Sciatic nerve (tissue), 2 donors: ENCODE results near the gene TMED5. TPM values are rescaled to one million over a fixed set of nuclear protein-coding genes. Genes with fewer than 3 reads are reported as not detected.
"Not testable (repeated sequence)": the region's sequence is repeated elsewhere in the genome, so short reads cannot be mapped to it uniquely, and the experiment has no call there.

Experiments
- ATAC-seq: fragments of 200-7000 bp; cut with Tn5 transposase; one replicate; pipeline ENCODE4 v1.9.1; 2020; ENCODE audit warnings: mild to moderate bottlenecking, moderate library complexity
- DNase-seq: peaks from one replicate; pipeline ENCODE4 v3.0.0-alpha.2; 2020; ENCODE audit warnings: low spot score
- intact Hi-C: fragments of 100-400 bp; cut with DNase I; formaldehyde crosslinking; loops from one replicate; pipeline ENCODE4 v1.14.2; 2022
- total RNA-seq: library from RNA; stranded (reverse); fragmentation: NEBNext Ultra II Directional; extraction: Animal tissue kit (Norgen Biotek cat#: 25700); gene quantifications from one replicate; pipeline ENCODE4 v1.2.1, GENCODE V29; 2021
- donor health status: DM: no; HTN: no; CAD: no.
- donor health status: DM: no; HTN: no; CAD: no.

The TMED5 gene
- total RNA-seq, 1 donor from 2014 or later = 40.5 TPM

DNA sequence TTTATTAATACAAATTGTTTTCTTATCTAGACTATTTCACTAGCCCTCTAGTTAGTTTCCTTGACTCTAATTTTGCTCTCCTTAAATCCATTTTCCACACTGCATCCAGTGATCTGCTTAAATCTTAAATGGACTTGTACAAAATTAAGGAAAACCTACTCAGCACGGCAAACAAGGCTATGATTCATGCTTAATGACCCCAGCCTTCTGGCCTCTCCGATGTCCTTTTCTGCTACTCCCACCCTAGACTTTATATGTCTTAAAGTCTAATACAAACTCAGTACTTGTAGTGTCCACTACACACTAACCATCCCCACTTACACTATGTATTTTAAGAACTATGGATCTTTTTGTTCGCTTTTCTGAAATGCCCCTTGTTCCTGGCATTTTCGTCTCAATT, 2.2 kb downstream of the TMED5 start:
- intact Hi-C loops = no loop called here

GRCh38 chr1:93174638-93175037, 5.6 kb downstream of the TMED5 start:
- intact Hi-C loops, DNase-seq, ATAC-seq: not testable (repeated sequence)

More for the DNA sequence above, 2.2 kb downstream of the TMED5 start:
- DNase-seq (no peak), ATAC-seq (no peak)

- intact Hi-C loops = no loop called here
- DNase-seq (no peak), ATAC-seq (no peak)
Measured at GRCh38 chr1:93172778-93173177, 7.4 kb downstream of the TMED5 start.

DNA sequence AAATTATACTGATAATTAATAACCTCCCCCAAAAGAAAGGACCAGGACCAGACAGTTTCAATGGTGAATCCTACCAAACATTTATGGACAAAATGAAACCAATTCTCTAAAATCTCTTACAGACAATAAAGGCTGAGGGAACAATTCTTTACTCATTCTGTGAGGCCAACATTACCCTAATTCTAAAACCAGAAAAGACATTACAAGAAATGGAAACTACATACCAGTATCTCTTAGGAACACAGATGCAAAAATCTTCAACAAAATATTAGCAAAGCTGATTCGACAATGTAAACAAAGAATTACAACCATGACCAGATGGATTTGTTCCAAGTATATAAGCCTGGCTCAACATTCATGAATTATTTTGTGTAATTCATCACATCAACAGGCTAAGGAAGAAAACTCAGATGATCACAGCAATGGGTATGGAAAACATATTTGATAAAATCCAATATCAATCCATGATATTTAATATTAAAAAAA, 8.6 kb downstream of the TMED5 start:
- intact Hi-C loops = no loop called here
- ATAC-seq (no peak), DNase-seq (no peak)

DNA sequence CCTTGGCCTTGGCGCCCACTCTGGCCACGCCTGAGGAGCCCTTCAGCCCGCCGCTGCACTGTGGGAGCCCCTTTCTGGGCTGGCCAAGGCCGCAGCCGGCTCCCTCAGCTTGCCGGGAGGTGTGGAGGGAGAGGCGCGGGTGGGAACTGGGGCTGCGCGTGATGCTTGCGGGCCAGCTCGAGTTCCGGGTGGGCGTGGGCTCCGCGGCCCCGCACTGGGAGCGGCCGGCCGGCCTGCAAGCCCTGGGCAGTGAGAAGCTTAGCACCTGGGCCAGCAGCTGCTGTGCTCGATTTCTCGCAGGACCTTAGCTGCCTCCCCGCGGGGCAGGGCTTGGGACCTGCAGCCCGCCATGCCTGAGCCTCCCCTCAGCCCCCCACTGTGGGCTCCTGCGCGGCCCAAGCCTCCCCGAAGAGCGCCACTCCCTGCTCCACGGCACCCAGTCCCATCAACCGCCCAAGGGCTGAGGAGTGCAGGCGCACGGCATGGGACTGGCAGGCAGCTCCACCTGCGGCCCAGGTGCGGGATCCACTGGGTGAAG, 10.0 kb downstream of the TMED5 start:
- intact Hi-C loops, ATAC-seq, DNase-seq: not testable (repeated sequence)

GRCh38 chr1:93167006-93167405, 13.2 kb downstream of the TMED5 start:
- ATAC-seq (no peak), DNase-seq (no peak)
- intact Hi-C loops = no loop called here

DNA sequence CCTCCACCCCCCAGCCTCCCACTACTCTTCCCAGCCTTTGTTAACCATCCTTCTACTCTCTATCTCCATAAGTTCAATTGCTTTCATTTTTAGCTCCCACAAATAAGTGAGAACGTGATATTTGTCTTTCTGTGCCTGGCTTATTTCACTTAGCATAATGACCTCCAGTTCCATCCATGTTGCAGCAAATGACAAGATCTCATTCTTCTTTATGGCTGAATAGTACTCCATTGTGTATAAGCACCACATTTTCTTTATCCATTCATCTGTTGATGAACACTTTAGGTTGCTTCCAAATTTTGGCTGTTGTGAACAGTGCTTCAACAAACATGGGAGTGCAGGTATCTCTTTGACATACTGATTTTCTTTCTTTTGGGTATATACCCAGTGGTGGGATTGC, 14.3 kb downstream of the TMED5 start:
- intact Hi-C loops, DNase-seq, ATAC-seq: not testable (repeated sequence)

- no peak for ATAC-seq
- DNase-seq = no peak
- intact Hi-C loops = no loop called here
Measured at GRCh38 chr1:93164816-93165215, 15.4 kb downstream of the TMED5 start.

DNA sequence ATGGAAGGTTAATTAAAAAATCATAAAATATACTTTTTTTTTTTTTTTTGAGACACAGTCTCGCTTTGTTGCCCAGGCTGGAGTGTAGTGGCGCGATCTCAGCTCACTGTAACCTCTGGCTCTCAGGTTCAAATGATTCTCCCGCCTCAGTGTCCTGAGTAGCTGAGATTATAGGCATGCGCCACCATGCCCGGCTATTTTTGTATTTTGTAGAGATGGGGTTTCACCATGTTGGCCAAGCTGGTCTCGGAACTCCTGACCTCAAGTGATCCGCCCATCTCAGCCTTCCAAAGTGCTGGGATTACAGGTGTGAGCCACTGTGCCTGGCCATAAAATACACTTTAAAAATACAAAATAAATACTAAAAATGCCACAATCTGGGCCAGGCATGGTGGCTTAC, 16.9 kb downstream of the TMED5 start:
- intact Hi-C loops, ATAC-seq: not testable (repeated sequence)

GRCh38 chr1:93159337-93159736, 20.9 kb downstream of the TMED5 start:
- ATAC-seq = no peak
- DNase-seq = no peak
- intact Hi-C loops = no loop called here

More for the DNA sequence above, 16.9 kb downstream of the TMED5 start:
- DNase-seq = not testable (repeated sequence)

GRCh38 chr1:93155335-93155734, 24.9 kb downstream of the TMED5 start:
- ATAC-seq = no peak

GRCh38 chr1:93154898-93155297, 25.3 kb downstream of the TMED5 start:
- DNase-seq (no peak), ATAC-seq (no peak)
- intact Hi-C loops = no loop called here

More at GRCh38 chr1:93155335-93155734, 24.9 kb downstream of the TMED5 start:
- no peak for DNase-seq
- intact Hi-C loops = no loop called here

- ATAC-seq = no peak
- intact Hi-C loops = no loop called here
- no peak for DNase-seq
Measured at GRCh38 chr1:93152835-93153234, 27.4 kb downstream of the TMED5 start.

DNA sequence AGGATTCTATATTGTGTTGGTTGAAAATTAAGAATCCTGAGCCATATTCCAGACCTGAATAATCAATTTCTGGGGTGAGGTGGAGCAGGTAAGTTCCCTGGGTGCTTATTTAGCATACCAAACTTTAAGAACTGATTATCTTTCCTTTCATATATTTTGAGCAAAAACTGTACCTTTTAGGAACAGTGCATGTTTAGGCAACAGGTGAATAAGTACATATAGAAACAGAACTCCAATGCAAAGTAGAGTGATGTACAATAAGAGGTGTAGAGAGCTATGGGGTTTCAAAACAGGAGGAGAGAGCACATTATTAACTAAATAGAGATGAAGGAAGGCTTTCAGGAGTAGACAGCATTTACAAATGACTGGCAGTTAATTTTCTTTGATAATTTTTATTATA, 28.7 kb downstream of the TMED5 start:
- intact Hi-C loops = no loop called here
- DNase-seq = no peak
- no peak for ATAC-seq

DNA sequence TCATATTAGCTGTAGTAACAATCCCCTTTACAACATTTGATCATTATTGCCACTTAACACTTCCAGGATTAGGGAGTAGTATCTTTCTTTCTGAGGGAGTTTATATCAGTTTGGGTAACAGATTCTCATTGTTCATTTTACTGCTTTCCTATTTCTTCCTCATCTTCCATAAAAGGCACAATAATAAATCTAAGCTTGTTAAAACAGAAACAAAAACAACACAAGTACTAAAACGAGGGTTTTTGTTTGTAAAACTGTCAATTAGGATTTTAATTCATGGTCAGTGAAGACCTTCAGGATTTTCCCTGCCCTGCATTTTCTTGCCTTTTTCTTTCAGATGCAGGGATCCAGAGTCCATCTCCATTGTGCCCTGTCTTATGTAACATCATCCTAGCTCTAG, 29.5 kb downstream of the TMED5 start:
- ATAC-seq (no peak), DNase-seq (no peak)
- intact Hi-C loops = no loop called here

DNA sequence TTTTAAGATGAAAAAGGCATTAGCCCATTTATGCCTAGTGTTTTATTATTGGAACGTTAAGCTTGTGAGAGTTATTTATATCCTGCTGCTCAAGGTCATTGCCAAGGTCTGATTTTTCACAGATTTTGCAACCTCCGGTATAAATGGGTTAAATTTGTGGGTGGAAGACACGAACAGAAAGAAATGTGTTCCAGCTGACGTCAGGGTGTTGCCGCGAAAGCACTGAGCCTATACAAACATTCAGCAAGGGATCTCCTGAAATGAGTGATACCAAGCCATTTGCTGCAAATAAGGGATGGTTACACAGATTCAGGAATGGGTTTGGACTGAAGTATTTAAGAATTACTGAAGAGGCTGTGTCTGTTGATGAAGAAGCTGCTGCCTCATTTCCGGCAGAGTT, 32.2 kb downstream of the TMED5 start:
- DNase-seq = no peak
- intact Hi-C loops = no loop called here
- ATAC-seq = no peak

DNA sequence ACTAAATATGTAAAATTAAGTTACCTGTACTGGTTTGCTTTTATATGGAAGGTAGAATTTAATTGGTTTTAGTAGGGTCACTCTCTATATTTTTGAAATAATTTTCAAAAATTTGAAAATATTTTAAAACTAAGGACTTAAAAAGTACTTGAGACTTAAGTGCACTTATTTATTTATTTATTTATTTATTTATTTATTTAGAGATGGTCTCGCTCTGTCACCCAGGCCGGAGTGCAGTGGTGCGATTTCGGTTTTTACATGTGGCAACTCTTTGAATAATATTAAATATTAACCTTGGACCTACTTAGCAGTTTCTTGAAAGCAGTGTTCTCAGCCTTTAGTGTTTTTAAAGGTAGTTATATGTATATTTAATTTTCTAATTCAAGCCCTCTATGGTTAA, 36.4 kb downstream of the TMED5 start:
- no peak for ATAC-seq
- intact Hi-C loops = no loop called here
- no peak for DNase-seq

- intact Hi-C loops = no loop called here
- DNase-seq (no peak), ATAC-seq (no peak)
Measured at GRCh38 chr1:93143136-93143535, 37.1 kb downstream of the TMED5 start.

GRCh38 chr1:93142161-93142560, 38.1 kb downstream of the TMED5 start:
- intact Hi-C loops = no loop called here
- no peak for DNase-seq
- no peak for ATAC-seq

GRCh38 chr1:93140106-93140505, 40.1 kb downstream of the TMED5 start:
- intact Hi-C loops = no loop called here
- no peak for ATAC-seq
- DNase-seq = no peak

GRCh38 chr1:93137604-93138292, 42.5 kb downstream of the TMED5 start:
- ATAC-seq = no peak
- intact Hi-C loops = no loop called here

More at GRCh38 chr1:93137604-93138292, 42.5 kb downstream of the TMED5 start:
- no peak for DNase-seq
